Activated CD8-positive, alpha-beta T cell treated with anti-CD3 and anti-CD28 coated beads for 36 hours (primary cell): Measurements from ENCODE around the gene CXorf58. TPM values are rescaled to one million over a fixed set of nuclear protein-coding genes. Genes with fewer than 3 reads are reported as not detected.
"Not testable (repeated sequence)": the region's sequence is repeated elsewhere in the genome, so short reads cannot be mapped to it uniquely, and the experiment has no call there.

Experiments used
- ATAC-seq: fragments of 200-7000 bp; cut with Tn5 transposase; one replicate; pipeline ENCODE4 v1.10.0; 2021; ENCODE audit warnings: mild to moderate bottlenecking, moderate library complexity
- CTCF ChIA-PET: fragments of 350-600 bp; sonication (Branson Sonifier 250); formaldehyde crosslinking; loops from one replicate; lab custom pipeline; 2021; ENCODE audit warnings: antibody characterized with exemption; lab: Charles Lee
- POLR2A ChIA-PET: fragments of 350-600 bp; sonication (Branson Sonifier 250); formaldehyde crosslinking; loops from one replicate; lab custom pipeline; 2021; ENCODE audit warnings: antibody characterized with exemption; lab: Charles Lee
- DNase-seq: peaks from one replicate; pipeline ENCODE4 v3.0.0-alpha.2; 2020
- H3K27ac Mint-ChIP-seq: one replicate; pipeline ENCODE4 v1.8.0; 2021; ENCODE audit warnings: mild to moderate bottlenecking, mixed read lengths
- H3K27me3 Mint-ChIP-seq: one replicate; pipeline ENCODE4 v1.8.0; 2021; ENCODE audit warnings: mixed read lengths
- H3K36me3 Mint-ChIP-seq: one replicate; pipeline ENCODE4 v1.8.0; 2021; ENCODE audit warnings: low read depth, mixed read lengths
- H3K4me1 Mint-ChIP-seq: one replicate; pipeline ENCODE4 v1.8.0; 2021; ENCODE audit warnings: low read depth, mixed read lengths
- H3K4me3 Mint-ChIP-seq: one replicate; pipeline ENCODE4 v1.8.0; 2021; ENCODE audit warnings: mild to moderate bottlenecking, moderate library complexity, mixed read lengths
- H3K9me3 Mint-ChIP-seq: one replicate; pipeline ENCODE4 v1.8.0; 2021; ENCODE audit warnings: mixed read lengths
- CTCF ChIP-seq: fragments of 200-600 bp; IDR thresholded peaks from one replicate; pipeline ENCODE4 v1.8.0; 2022; ENCODE audit warnings: antibody characterized with exemption, mild to moderate bottlenecking
- intact Hi-C: fragments of 100-400 bp; cut with micrococcal nuclease; formaldehyde crosslinking; loops from one replicate; pipeline ENCODE4 v1.10.0; 2022
- total RNA-seq, 2 experiments: library from RNA; stranded (reverse); gene quantifications; one replicate each; pipeline ENCODE4 v1.2.3, GENCODE V29; 2021

The CXorf58 gene
- total RNA-seq, 2 experiments from 2014 or later: 0.14 TPM; not detected in 1

DNA sequence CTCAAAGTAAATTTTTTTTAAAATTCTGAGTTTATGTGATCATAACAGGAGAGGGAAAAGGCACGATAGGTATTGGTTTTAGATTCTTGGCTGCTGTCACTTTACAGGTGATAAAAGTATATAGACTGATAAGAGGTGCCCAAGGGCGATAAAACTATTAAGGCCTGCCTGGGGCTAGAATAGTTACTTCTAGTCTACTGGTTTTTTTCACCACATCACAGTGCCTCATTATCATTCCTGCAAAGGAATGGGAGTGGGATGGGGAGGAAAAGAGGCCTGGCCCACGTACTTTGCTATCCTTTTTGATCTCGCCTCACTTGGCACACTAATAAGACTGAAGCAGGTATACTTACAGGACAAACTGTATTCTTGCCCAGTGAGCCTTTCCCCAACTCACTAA lies 46.6 kb downstream of the CXorf58 start:
- no peaks in the 10 kb centered on the region for H3K27me3 Mint-ChIP-seq
- ChIA-PET CTCF (interaction anchor here (1.1 kb wide), 1 partner anchor 49 kb away, joined by 3 read pairs; no protein-coding TSS in a partner anchor), POLR2A (no interaction called here)
- H3K36me3 Mint-ChIP-seq: no peaks in the 10 kb centered on the region
- H3K4me1 Mint-ChIP-seq: peaks cover 22% of the 10 kb centered on the region
- TF ChIP-seq CTCF: no peak
- DNase-seq (no peak), ATAC-seq (no peak)
- H3K4me3 Mint-ChIP-seq: no peak overlapping the region
- intact Hi-C loops: loop anchor here (5.0 kb wide), 1 partner anchor 68 kb away; no protein-coding TSS in a partner anchor
- no peaks in the 10 kb centered on the region for H3K9me3 Mint-ChIP-seq
- H3K27ac Mint-ChIP-seq: peak overlapping the region; percentile 90

DNA sequence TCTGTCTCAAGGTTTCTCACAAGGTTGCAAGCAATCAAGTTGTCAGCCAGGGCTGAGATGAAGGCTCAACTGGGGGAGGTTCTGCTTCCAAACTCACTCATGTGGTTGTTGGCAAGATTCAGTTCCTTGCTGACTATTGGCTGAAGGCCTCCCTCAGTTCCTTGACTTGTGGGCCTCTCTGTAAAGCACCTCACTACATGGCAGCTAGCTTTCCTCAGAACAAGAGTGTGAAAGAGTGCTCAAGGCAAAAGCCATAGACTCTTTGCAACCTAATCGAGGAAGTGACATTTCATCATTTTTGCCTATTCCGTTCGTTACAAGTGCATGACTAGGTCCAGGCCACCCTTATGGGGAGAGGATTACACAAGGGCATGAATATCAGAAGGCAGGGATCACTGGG lies 52.0 kb downstream of the CXorf58 start:
- ATAC-seq (peak; percentile 83), DNase-seq (peak; percentile 16)
- ChIA-PET POLR2A (no interaction called here), CTCF (no interaction called here)
- Mint-ChIP-seq H3K4me1 (peaks cover 14% of the 10 kb centered on the region), H3K27me3 (no peaks in the 10 kb centered on the region), H3K4me3 (peak overlapping the region; percentile 38), H3K27ac (peak overlapping the region; percentile 82), H3K36me3 (no peaks in the 10 kb centered on the region), H3K9me3 (no peaks in the 10 kb centered on the region)
- intact Hi-C loops: no loop called here
- no peak for TF ChIP-seq CTCF

DNA sequence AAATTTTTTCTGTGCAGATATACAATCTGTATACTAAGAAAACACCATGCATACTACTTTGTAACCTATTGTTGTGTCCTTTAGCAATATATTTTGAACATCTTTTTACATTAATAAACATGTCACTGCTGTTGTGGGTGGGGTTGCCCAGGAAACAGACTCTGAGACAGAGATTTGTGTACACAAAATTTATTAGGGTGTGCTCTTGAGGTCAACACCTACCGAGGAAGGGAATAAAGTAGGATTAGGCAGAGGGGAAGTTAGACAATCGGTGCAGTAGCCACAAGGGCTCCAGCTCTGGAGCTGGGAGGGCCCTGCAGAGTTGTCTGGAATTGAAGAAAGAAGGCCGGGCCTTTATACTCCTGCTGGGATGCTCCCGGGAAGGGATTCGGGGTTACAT lies 56.4 kb downstream of the CXorf58 start:
- ChIA-PET POLR2A (no interaction called here), CTCF (no interaction called here)
- peaks cover 10% of the 10 kb centered on the region for H3K4me1 Mint-ChIP-seq
- ATAC-seq: no peak
- intact Hi-C loops: no loop called here
- H3K27ac Mint-ChIP-seq: no peak overlapping the region
- no peak overlapping the region for H3K4me3 Mint-ChIP-seq
- H3K36me3 Mint-ChIP-seq: no peaks in the 10 kb centered on the region
- no peaks in the 10 kb centered on the region for H3K27me3 Mint-ChIP-seq
- TF ChIP-seq CTCF: no peak
- DNase-seq: no peak
- no peaks in the 10 kb centered on the region for H3K9me3 Mint-ChIP-seq

DNA sequence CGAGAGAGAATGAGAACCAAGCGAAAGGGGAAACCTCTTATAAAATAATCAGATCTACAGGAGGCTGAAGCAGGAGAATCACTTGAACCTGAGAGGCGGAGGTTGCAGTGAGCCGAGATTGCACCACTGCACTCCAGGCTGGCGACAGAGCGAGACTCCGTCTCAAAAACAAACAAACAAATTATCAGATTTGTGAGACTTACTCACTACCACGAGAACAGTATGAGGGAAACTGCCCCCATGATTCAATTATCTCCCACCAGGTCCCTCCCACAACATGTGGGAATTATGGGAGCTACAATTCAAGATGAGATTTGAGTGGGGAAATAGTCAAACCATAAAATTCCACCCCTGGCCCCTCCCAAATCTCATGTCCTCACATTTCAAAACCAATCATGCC lies 57.8 kb downstream of the CXorf58 start:
- H3K27me3 Mint-ChIP-seq, H3K36me3 Mint-ChIP-seq, ATAC-seq, H3K27ac Mint-ChIP-seq, CTCF ChIA-PET, H3K4me1 Mint-ChIP-seq, H3K4me3 Mint-ChIP-seq, POLR2A ChIA-PET, DNase-seq, intact Hi-C loops, H3K9me3 Mint-ChIP-seq: not testable (repeated sequence)

- no peak overlapping the region for H3K4me3 Mint-ChIP-seq
- TF ChIP-seq CTCF: no peak
- intact Hi-C loops: no loop called here
- ChIA-PET POLR2A (no interaction called here), CTCF (interaction anchor here (0.7 kb wide), 1 partner anchor 37 kb away, joined by 3 read pairs; no protein-coding TSS in a partner anchor)
- no peak overlapping the region for H3K27ac Mint-ChIP-seq
- H3K9me3 Mint-ChIP-seq: no peaks in the 10 kb centered on the region
- H3K36me3 Mint-ChIP-seq: peaks cover 9% of the 10 kb centered on the region
- DNase-seq (no peak), ATAC-seq (no peak)
- H3K27me3 Mint-ChIP-seq: no peaks in the 10 kb centered on the region
- peaks cover 5% of the 10 kb centered on the region for H3K4me1 Mint-ChIP-seq
These were observed 70.7 kb downstream of the CXorf58 start for GRCh38 chrX:23978491-23978890.

DNA sequence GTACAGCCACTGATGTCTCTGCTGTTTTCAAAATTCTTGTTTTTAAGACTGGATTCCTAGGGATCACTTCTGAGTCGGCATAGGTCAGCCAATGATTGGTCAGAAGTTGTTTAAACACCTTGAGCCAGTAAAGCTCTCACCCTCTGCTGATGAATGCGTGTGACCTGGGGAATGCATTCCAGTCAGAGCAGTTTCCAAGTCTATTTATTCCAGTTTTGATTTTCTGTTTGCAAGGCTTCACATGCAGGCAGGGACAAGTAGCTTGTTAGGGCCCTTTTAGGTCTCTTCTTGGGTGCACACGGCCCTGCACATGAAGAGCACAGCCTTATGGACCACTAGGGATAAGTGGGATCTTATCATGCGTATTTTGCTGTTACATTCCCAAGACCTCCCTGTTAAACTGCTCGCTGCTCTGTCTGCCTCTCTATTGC lies 72.2 kb downstream of the CXorf58 start:
- no peaks in the 10 kb centered on the region for H3K9me3 Mint-ChIP-seq
- ChIA-PET POLR2A (no interaction called here), CTCF (no interaction called here)
- TF ChIP-seq CTCF: no peak
- DNase-seq: no peak
- no peak overlapping the region for H3K27ac Mint-ChIP-seq
- peaks cover 9% of the 10 kb centered on the region for H3K36me3 Mint-ChIP-seq
- no peak overlapping the region for H3K4me3 Mint-ChIP-seq
- no peaks in the 10 kb centered on the region for H3K27me3 Mint-ChIP-seq
- H3K4me1 Mint-ChIP-seq: peaks cover 7% of the 10 kb centered on the region
- intact Hi-C loops: no loop called here
- no peak for ATAC-seq
